HG03060 (cell line): ENCODE measurements around the gene TFF2.

ENCODE experiments used
- ATAC-seq: cut with Tn5 transposase; IDR thresholded peaks from one replicate; pipeline ENCODE4 v1.9.1; 2021; ENCODE audit warnings: low read depth, moderate number of reproducible peaks; ENCODE audit not compliant: unreplicated experiment

The TFF2 gene

DNA sequence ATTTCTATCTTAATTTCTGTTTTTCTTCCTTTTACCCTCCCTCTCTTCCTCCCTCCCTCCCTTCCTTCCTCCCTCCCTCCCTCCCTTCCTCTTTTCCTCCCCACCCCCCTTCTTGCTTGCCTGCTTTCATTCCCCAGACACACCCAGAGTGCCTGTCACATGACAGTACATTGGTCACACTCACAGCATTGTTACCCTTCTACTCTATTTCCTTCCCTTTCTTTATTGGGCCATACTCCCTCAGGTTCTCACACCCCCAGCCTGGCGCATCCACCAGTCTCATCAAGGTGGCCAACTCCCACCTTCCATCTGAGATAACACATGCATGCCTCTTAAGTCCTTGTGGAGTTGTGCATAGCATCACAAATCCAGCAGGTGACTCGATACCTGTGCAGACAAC is 34.2 kb upstream of the TFF2 start:
- no peak for ATAC-seq

DNA sequence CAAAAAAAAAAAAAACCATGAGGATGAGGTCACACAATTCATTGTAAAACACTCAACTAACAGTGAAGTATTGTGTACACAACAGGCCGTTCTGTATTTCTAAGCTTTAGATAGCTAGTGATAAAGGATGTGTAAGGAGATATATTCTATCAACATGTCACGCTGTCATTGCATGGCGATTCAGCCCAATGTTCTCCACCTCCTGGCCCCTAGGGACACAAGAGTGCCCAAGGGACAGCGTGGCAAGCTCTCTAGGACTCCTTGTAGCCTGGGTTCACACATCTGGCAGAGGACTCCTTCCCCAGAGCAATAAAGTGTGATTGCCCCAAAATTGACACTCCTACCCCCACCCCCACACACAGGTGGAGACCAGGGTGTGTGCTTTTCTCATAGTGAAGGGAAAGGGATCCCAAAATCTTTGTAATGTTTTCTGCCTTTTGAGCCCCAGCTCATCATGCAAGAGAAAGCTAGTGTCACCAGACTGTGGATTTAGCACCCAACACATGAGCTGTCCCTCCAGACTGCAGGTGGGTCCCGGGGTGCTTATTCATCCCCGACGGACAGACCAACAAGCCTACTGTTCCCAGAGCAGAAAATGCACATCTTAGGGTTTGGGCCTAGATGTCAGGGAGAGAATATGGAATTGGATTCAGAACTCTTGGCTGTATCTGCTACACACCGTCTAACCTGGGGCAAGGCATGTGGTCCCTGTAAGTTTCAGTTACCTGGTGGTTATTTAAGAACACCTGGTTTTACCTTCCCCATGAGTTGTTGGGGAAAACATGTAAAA is 33.6 kb upstream of the TFF2 start:
- no peak for ATAC-seq

DNA sequence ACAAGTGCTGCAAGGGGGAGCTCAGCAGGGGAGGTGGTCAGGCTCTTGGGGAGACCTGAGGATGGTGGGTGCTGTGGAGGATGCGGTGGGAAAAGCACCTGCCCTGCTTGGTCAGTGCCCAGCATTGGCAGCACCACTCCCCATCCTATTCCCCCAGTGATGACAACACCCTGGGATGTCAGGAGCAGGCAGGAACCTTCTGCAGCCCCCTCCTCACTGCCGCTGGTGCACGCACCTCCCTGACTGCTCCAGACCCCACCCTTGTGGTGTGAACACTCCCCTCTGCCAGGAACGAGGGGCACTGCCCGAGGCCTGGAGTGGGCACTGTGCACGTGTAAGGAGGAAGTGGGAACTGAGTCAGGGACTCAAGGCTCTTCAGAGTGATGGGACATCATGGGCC is 32.5 kb upstream of the TFF2 start:
- no peak for ATAC-seq

DNA sequence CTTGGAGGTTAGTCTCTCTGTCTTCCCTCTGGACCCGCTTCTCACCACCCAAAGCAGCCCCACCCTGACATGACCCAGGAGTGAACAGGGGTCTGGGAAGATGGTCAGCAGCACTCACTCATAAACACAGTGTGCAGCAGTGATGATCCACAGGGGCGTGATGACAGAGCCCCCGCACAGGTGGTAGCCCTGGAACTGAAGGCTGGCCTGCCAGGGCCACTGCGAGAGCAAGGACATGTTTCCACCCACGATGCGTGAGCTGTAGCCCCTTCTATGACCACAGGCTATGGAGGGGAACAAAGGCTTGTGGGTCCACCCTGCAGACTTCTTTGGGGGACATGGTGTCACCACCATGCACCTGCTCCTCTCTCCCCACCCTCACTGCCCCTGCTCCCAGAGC is 32.1 kb upstream of the TFF2 start:
- ATAC-seq, result no peak

DNA sequence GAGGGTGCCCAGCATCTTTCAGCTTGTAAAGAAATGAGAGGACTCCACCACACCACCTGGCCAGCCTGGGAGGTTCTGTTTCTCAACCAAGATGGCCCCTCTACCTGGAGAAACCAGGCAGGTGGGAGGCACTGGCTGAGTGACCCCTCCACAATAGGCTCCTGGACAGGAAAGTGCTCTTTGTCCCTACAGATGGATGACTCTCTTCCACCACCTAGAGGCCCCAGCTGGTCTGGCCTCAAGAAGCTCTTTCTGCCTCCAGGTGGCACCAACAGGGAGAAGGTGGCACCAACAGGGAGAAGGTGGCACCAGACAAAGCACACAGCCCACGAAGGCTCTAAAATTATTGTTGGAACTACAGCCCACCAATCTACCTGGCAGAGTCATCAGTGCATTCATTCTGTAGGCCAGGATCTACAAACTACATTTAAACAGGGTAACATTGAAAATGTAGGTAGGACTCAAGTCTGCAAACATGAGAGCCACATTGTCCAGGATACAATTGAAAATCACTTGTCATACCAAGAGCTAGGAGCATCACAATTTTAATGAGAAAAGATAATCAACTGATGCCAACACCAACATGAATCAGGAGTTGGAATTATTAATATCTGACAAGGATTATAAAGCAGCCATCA is 30.7 kb upstream of the TFF2 start:
- ATAC-seq, result no peak

DNA sequence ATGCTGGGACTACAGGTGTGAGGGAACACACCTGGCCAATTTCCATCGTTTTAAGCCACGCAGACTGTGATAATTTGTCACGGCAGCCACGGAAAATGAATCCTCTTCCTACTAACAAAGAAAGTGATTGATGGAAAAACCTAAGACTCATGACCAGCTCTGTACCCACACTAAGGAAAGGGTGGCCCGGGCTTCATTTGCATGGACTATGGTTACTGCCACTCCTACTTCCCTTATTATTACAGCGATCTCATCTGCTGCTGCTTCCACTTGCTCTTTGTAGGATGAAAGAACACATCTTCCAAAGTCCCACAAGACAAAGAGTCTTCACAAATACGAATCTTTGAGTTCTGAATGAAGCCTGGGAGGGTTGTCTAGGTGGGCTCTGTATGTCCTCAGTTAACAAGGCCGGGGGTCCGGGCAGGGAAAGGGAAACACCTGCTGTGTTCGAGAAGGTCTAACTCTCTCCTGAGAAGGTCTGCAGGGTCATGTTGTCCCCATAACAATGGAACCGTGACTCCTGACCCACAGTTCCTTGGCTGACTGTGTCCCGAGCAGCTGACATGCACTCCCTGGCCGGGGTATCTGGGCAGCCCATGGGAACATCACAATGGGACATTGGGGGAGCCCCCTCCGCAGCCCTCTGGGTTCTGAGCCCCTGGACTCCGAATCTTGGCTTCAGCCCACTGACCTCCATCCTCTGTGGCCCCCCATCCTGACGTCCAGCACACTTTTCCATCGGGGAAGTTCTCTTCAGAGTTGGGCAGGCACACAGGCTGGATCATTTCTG is 28.8 kb upstream of the TFF2 start:
- no peak for ATAC-seq

DNA sequence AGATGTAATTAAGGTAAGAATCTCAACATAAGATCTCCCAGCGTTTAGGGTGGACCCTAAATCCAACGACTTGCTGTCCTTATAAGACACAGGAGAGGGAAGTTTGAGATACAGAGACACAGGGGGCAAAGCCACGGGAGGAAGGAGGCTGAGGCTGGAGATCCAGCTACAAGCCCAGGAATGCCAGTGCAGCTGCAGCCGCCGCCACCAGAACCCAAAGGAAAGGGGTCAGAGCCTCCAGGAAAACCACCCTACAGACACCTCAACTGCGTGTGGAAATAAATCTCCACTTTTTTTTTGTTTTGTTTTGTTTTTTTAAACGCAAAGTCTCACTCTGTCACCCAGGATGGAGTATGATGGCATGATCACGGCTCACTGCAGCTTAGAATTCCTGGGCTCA is 27.6 kb upstream of the TFF2 start:
- no peak for ATAC-seq

DNA sequence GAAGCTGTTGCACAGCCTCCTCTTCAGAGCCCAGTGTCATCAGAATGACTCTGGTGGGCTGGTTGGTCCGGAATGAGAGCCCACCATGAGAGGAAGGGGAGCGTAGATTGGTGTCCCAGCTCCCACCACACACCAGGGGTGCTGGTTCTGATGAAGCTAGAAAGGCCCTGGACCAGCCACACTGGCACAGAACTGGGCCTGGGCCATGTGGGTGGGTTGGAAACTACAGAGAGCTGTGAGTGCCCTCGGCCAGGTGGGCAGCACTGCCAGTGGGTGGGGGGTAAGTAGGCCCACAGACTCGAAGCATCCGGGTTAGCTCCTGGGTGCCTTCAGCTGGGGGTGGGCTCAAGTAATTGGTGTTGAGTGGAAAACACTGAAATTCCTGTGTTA is 27.2 kb upstream of the TFF2 start:
- ATAC-seq, result no peak

DNA sequence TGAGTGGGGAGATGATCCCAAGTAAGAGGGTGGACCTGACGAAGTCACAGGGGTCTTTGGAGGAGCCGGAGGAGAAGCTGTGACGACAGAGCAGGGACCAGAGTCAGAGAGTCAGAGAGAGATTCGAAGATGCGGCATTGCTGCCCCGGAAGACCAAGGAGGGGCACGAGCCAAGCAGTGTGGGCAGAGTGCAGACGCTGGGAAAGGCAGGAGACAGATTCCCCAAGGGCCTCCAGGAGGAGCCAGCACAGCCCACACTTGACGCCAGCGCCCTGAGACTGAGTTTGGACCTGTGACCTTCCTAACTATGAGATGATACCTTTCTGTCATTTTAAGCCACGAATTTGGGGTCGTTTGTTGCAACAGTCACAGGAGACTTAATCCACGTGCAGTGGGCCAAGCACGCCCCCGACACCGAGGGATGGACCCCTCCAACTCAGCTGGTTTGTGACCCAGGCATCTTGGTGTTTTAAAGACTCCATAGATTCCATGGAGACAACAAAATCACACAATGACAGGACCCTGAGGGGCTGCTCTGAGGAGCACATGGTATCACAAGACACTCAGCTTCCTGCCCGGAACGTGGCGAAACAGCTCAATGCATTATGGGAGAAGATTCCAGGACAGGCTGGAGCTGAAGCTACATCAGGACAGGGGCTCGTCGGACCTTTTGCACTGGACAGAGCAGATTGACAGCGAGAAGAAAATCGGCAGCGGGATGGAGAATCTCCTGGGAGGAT is 26.6 kb upstream of the TFF2 start:
- no peak for ATAC-seq

DNA sequence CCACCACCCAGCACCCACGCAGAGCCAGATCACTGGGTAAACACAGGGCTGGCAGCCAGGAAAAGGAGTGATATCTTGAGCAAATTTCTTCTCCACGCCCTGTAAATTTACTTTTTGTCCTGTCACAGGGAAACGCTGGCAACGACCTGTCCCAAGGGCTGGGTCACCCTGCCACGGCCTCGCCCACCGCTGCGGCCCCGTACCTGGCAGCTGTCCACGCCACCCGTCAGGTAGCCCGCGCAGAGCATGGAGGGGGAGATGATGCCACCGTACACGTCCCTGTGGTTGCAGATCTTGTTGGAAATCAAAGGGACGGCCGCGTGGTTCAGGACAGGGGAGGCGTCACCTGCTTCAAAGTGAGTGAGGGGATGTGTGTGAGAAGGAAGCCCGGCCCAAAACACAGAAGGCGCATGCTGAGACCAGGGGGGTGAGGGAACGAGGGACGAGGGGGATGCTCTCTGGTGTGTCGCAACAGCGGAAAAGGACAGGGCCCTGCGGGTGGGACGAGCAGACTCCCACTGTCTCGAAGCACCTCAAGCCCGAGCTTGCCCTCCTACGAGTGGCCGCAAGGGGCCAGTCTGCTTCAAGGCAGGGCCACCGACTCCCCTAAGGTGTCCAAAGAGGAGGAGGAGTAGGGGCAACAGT is 25.7 kb upstream of the TFF2 start:
- ATAC-seq, result no peak

DNA sequence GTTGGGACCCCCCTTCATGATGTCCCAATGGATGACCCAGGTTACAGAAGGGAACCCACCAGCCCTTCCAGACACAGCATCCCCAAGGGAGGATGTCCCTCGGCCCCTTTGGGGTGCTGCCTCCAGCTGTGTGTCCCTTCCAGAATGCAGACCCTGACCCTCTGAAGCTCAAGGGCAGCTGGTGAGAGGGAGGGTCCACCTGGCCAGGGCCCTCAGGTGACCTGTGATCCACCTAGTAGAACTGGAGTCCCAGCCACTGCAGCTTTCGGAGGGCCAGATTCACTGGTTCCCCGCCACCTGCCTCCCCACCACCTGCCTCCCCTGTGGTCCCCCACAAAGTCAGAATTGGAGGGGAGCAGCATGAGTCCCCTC is 25.2 kb upstream of the TFF2 start:
- no peak for ATAC-seq

DNA sequence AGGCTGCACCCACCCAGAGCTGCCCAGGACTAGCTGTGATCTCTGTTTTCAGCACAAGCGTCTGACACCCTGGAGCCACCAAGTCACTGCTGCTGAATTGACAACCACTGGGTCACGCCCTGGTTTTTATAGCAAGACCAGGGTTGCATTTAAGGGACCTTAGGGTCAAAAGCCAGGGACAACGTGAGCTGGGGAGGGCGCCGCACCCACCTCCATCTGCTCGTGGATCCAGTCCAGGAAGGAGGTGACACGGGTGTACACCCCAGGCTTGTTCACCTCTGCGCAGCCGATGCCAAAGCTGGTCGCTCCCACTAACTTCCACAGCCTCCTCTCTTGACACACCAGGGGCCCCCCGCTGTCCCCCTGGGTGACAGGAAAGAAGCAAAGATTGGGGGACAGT is 24.7 kb upstream of the TFF2 start:
- ATAC-seq, result no peak

DNA sequence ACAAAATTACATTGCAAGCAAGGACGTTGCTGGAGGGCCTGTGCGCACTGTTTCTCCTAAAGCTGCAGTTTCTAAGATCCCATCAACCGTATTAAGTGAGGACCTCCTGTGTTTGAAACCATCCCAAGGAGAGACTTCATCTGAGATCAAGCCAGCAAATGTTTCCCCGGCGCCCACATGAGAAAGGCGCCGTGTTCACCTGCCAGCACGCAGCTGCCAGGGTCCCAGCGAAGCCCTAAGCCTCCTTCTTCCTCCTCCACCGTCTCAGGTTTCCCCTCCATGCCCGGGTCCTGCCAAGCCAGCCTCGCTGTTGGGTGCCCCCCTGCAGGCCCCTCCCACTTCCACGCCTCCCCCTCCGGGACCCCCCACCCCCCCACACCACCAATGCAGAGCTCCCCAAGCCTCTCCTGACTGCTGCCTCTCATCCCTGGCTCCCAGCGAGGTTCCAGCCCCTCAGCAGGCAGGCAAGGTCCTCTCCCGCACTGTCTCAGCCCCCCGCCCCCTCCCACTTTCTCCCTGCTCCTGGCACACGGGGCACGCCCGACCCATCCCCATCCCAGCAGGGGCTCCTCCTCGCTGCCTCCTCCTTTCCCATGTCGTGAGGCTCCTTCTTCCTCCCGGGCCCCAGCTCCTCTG is 24.2 kb upstream of the TFF2 start:
- ATAC-seq, result no peak

DNA sequence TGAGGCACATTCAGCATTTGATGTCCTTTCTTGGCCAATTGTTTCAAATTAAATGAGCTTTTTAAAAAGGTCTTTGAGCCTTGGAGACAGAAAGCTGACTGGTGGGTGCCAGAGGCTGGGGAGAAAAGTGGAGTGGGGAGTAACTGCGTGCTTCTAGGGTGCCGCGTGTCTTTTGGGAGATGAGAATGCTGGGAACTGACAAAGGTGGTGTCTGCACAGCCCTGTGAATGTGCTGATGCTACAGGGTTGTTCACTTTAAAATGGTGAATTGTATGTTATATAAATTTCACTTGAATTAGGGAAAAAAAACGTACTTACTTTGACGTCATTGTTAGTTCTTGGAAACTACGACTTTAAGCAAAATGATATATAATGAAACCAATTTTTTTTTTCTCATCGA is 23.7 kb upstream of the TFF2 start:
- no peak for ATAC-seq

DNA sequence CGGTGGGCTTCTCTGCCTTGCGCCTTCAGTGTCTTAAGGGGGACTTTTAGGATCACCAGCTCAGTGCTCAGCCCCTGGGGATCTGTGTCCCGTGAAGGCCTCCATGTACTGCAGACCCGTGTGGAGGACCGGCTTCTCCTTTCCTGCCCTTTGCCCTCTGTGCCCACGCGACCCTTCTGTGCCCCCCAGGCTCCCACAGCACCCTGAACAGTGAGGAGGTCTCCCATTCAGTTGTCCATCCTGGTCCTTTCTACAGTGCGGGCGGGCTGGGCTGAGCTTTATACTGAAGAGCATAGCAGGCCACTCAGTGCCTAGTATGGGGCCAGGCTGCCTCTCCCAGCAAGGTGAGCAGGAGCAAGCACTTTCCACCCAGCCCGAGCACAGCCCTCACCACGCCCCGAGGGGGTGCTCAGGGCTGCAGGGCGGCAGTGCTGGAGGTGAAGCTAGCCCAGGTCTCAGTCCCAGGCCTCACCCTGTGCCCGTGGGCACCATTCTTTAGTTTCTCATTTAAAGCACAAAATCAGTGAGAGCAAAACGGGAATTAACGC is 23.2 kb upstream of the TFF2 start:
- ATAC-seq, result no peak

DNA sequence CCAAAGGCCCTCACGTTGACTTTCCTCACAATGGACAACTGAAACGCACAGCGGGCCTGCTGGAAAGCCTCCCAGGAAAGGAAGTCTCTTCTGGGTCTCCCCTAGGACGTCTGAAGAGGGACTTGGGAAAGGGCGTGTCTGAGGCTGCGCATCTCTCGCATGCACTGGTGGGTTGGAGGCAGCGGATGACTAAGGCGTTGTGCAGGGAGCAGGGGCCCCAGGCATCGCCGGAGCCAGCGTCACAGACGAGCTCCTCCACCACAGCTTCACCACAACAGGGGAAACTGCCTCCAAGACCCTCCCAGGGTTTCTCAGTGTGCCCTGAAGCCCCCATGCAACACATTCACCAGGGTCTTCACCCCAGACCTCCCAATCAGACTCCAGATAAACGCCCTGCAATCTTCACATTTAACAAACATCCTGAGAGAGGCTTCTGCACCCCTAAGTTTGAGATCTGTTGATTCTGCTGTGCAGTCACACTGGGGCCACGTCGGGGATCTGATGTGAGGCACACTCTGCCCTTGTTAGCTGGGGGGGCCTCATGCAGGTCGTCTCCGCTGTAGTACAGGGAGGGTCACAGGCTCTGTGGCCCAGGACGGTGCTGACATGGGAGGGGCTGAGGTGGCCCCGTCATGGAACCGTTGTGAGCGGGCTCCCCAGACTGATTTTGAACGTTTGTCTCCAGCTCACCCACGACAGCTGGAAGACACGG is 22.6 kb upstream of the TFF2 start:
- ATAC-seq, result no peak

DNA sequence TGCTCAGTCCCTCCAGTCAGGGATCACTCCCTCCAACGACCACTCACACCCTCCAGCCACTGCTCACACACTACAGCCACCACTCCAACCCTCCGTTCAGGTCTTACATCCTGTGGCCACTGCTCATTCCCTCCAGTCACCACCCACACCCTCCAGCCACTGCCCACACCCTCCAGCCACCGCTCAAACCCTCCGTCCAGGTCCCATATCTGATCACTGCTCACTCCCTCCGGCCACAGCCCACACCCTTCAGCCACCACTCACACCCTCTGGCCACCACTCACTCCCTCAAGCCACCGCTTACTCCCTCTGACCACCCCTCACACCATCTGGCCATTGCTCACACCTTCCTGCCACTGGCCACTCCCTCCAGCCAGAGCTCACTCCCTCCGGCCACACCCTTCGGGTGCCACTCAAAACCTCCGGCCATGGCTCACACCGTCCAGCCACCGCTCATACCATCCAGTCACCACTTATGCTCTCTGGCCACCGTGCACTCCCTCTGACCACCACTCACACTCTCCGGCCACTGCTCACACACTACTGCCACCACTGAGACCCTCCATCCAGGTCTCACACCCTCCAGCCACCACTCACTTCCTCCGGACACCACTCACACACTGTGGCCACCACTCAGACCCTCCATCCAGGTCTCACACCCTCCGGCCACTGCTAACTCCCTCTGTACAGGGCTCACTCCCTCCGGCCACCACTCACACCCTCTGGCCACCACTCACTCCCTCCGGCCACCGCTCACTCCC is 20.3 kb upstream of the TFF2 start:
- no peak for ATAC-seq

DNA sequence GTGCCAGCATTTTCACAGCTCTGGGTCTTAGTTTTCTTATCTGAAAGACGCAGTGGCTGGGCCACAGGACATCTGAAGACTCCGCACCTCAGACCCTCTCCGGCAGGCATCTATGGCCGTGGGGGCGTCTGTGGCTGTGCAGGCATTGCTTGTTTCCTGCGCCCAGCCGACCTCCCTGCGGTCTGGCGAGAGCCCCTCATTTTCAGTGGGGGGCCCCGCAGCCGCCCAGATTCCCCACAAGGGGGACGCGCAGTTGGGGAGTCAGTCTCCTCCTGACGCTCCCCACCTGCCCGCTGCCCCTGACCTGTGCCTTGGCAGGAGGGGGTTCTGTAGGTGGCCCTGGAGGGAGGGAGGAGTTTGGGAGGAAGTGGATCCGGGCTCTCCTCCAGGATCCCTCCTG is 19.0 kb upstream of the TFF2 start:
- no peak for ATAC-seq
